ENCODE data around the gene RHEX. TPM values are rescaled to one million over a fixed set of nuclear protein-coding genes. Genes with fewer than 3 reads are reported as not detected.

The RHEX gene
- total RNA-seq, 4 donors from 2014 or later = 0.45 to 11.2 (median 7.7) TPM

- peaks cover 0 to 12% (median 0%) of the 10 kb centered on the region in 4 donors for H3K27me3 ChIP-seq
- WGBS = 80% methylated on average over 6 of the region's 6 CpGs
- peak; percentile 64 for DNase-seq (ENCODE audit: extremely low spot score)
- TF ChIP-seq CTCF (IDR thresholded peaks at IDR 0.05) (no peak), EP300 (IDR thresholded peaks at IDR 0.05) (no peak), POLR2AphosphoS5 (IDR thresholded peaks at IDR 0.05) (no peak), POLR2A (IDR thresholded peaks at IDR 0.05; ENCODE audit: low read depth) (no peak)
- no peaks in the 10 kb centered on the region for H3K36me3 ChIP-seq
- peaks cover 0 to 4% (median 2%) of the 10 kb centered on the region in 4 donors for H3K4me1 ChIP-seq
- no peaks in the 10 kb centered on the region for H3K9me3 ChIP-seq
- intact Hi-C loops (cut with DNase I) = loop anchor here (5.0 kb wide), 1 partner anchor 184 kb away; no protein-coding TSS in a partner anchor
- H3K27ac ChIP-seq (replicated peaks in 1 of 4) = no peak overlapping the region
- no peak overlapping the region for H3K4me3 ChIP-seq
Measured at GRCh38 chr1:206101351-206102045, 48.5 kb downstream of the RHEX start.

- peaks cover 0 to 5% (median 2%) of the 10 kb centered on the region in 4 donors for H3K4me1 ChIP-seq
- peaks cover 0 to 12% (median 0%) of the 10 kb centered on the region in 4 donors for H3K27me3 ChIP-seq
- no peaks in the 10 kb centered on the region for H3K9me3 ChIP-seq
- TF ChIP-seq CTCF (IDR thresholded peaks at IDR 0.05) = no peak
- no peak for TF ChIP-seq EP300 (IDR thresholded peaks at IDR 0.05)
- TF ChIP-seq POLR2AphosphoS5 (IDR thresholded peaks at IDR 0.05) = no peak
- no peak for TF ChIP-seq POLR2A (IDR thresholded peaks at IDR 0.05; ENCODE audit: low read depth)
- intact Hi-C loops (cut with DNase I) = loop anchor here (5.0 kb wide), 1 partner anchor 185 kb away; no protein-coding TSS in a partner anchor
- no peak overlapping the region for H3K4me3 ChIP-seq
- no peaks in the 10 kb centered on the region for H3K36me3 ChIP-seq
- DNase-seq (ENCODE audit: extremely low spot score) = no peak
- H3K27ac ChIP-seq (replicated peaks in 1 of 4) = no peak overlapping the region
Measured at GRCh38 chr1:206102292-206102936, 49.4 kb downstream of the RHEX start.

GRCh38 chr1:206103979-206104378 is 51.0 kb downstream of the RHEX start:
- intact Hi-C loops (cut with DNase I) = loop anchor here (5.0 kb wide), 1 partner anchor 187 kb away; no protein-coding TSS in a partner anchor
- Histone ChIP-seq H3K27me3 (peaks cover 0 to 17% (median 0%) of the 10 kb centered on the region in 4 donors), H3K27ac (replicated peaks in 1 of 4) (no peak overlapping the region), H3K9me3 (no peaks in the 10 kb centered on the region), H3K4me1 (peaks cover 0 to 5% (median 2%) of the 10 kb centered on the region in 4 donors), H3K4me3 (no peak overlapping the region), H3K36me3 (no peaks in the 10 kb centered on the region)
- 97% methylated on average over 10 of the region's 10 CpGs for WGBS
- DNase-seq (ENCODE audit: extremely low spot score) = peak; percentile 75
- TF ChIP-seq POLR2A (IDR thresholded peaks at IDR 0.05; ENCODE audit: low read depth) (no peak), CTCF (IDR thresholded peaks at IDR 0.05) (no peak), POLR2AphosphoS5 (IDR thresholded peaks at IDR 0.05) (no peak), EP300 (IDR thresholded peaks at IDR 0.05) (no peak)

- TF ChIP-seq POLR2AphosphoS5 (IDR thresholded peaks at IDR 0.05) (no peak), POLR2A (IDR thresholded peaks at IDR 0.05; ENCODE audit: low read depth) (no peak), CTCF (IDR thresholded peaks at IDR 0.05) (no peak), EP300 (IDR thresholded peaks at IDR 0.05) (no peak)
- Histone ChIP-seq H3K4me3 (no peak overlapping the region), H3K4me1 (peaks cover 0 to 5% (median 2%) of the 10 kb centered on the region in 4 donors), H3K9me3 (no peaks in the 10 kb centered on the region), H3K36me3 (no peaks in the 10 kb centered on the region), H3K27ac (replicated peaks in 1 of 4) (no peak overlapping the region), H3K27me3 (peaks cover 0 to 6% (median 0%) of the 10 kb centered on the region in 4 donors)
- WGBS = 92% methylated on average over 4 of the region's 4 CpGs
- no peak for DNase-seq (ENCODE audit: extremely low spot score)
- intact Hi-C loops (cut with DNase I) = loop anchor here (5.0 kb wide), 2 partner anchors 73 to 123 kb away; no protein-coding TSS in a partner anchor
Measured at GRCh38 chr1:206105464-206105995, 52.6 kb downstream of the RHEX start.

All from esophagus muscularis mucosa (tissue), 4 donors.